ENCODE measurements around the gene PYCARD. TPM values are rescaled to one million over a fixed set of nuclear protein-coding genes. Genes with fewer than 3 reads are reported as not detected.

Gene PYCARD
- total and polyA plus RNA-seq, 2 experiments from 2014 or later = 53.1 to 54.0 TPM

DNA sequence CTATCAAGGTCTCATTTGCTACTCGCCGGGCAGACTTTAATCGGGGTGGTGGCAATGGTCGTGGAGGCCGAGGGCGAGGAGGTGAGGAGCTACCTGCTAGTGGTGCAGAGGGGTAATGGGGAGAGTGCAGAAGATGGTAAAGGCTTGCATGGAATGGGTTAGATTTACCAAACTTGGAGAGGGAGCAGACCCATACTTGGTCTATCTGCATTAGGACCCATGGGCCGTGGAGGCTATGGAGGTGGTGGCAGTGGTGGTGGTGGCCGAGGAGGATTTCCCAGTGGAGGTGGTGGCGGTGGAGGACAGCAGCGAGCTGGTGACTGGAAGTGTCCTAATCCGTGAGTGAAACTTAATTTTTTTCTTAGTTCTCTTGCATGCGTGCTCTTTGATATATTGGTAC is 12.5 kb downstream of the PYCARD start:
- no peak overlapping the region for H3K4me2 ChIP-seq
- peaks cover 86% of the 10 kb centered on the region for H4K20me1 ChIP-seq (replicated peaks; ENCODE audit: insufficient read depth)
- peaks cover 88% of the 10 kb centered on the region for H3F3A ChIP-seq (replicated peaks; ENCODE audit: low read depth)
- H3K9me3 Mint-ChIP-seq = no peaks in the 10 kb centered on the region
- peaks cover 79% of the 10 kb centered on the region for H3K79me2 ChIP-seq (replicated peaks; ENCODE audit: insufficient read depth)
- H3K27ac ChIP-seq (ENCODE audit: low read depth) = 0 out of 2 replicates have a peak overlapping the region, but pooled peaks have one; percentile 50
- H3K27me3 Mint-ChIP-seq (ENCODE audit: insufficient read depth, low read depth, poor library complexity) = peaks cover 13% of the 10 kb centered on the region
- peaks cover 100% of the 10 kb centered on the region for H3K36me3 Mint-ChIP-seq (ENCODE audit: low read depth)
- DNase-seq (ENCODE audit: low spot score) (no peak), ATAC-seq (no peak)
- H2AFZ ChIP-seq = no peak overlapping the region
- H3K36me3 ChIP-seq (ENCODE audit: insufficient read depth) = peaks cover 99% of the 10 kb centered on the region
- no peaks in the 10 kb centered on the region for H3K4me1 ChIP-seq (ENCODE audit: insufficient read depth)
- no peaks in the 10 kb centered on the region for H3K27me3 ChIP-seq (ENCODE audit: insufficient read depth)
- TF ChIP-seq ZNF331 (CRISPR knock-in tag; IDR thresholded peaks at IDR 0.05; ENCODE audit: low read depth) (no peak), STAT1 (IDR thresholded peaks at IDR 0.05; ENCODE audit: unreplicated experiment) (no peak), CREB1 (CRISPR knock-in tag; IDR thresholded peaks at IDR 0.05; ENCODE audit: low read depth) (no peak), EZH2phosphoT487 (IDR thresholded peaks at IDR 0.05; ENCODE audit: unreplicated experiment) (no peak), EZH2 (IDR thresholded peaks at IDR 0.05; ENCODE audit: low read depth, unreplicated experiment) (no peak), POLR2AphosphoS5 (IDR thresholded peaks at IDR 0.05; ENCODE audit: low read depth) (no peak), NANOG (IDR thresholded peaks at IDR 0.05; ENCODE audit: borderline replicate concordance) (no peak), JUNB (IDR thresholded peaks at IDR 0.05; ENCODE audit: unreplicated experiment) (no peak), ZNF114 (CRISPR knock-in tag; IDR thresholded peaks at IDR 0.05) (no peak)
- TF ChIP-seq, protein P1, sequence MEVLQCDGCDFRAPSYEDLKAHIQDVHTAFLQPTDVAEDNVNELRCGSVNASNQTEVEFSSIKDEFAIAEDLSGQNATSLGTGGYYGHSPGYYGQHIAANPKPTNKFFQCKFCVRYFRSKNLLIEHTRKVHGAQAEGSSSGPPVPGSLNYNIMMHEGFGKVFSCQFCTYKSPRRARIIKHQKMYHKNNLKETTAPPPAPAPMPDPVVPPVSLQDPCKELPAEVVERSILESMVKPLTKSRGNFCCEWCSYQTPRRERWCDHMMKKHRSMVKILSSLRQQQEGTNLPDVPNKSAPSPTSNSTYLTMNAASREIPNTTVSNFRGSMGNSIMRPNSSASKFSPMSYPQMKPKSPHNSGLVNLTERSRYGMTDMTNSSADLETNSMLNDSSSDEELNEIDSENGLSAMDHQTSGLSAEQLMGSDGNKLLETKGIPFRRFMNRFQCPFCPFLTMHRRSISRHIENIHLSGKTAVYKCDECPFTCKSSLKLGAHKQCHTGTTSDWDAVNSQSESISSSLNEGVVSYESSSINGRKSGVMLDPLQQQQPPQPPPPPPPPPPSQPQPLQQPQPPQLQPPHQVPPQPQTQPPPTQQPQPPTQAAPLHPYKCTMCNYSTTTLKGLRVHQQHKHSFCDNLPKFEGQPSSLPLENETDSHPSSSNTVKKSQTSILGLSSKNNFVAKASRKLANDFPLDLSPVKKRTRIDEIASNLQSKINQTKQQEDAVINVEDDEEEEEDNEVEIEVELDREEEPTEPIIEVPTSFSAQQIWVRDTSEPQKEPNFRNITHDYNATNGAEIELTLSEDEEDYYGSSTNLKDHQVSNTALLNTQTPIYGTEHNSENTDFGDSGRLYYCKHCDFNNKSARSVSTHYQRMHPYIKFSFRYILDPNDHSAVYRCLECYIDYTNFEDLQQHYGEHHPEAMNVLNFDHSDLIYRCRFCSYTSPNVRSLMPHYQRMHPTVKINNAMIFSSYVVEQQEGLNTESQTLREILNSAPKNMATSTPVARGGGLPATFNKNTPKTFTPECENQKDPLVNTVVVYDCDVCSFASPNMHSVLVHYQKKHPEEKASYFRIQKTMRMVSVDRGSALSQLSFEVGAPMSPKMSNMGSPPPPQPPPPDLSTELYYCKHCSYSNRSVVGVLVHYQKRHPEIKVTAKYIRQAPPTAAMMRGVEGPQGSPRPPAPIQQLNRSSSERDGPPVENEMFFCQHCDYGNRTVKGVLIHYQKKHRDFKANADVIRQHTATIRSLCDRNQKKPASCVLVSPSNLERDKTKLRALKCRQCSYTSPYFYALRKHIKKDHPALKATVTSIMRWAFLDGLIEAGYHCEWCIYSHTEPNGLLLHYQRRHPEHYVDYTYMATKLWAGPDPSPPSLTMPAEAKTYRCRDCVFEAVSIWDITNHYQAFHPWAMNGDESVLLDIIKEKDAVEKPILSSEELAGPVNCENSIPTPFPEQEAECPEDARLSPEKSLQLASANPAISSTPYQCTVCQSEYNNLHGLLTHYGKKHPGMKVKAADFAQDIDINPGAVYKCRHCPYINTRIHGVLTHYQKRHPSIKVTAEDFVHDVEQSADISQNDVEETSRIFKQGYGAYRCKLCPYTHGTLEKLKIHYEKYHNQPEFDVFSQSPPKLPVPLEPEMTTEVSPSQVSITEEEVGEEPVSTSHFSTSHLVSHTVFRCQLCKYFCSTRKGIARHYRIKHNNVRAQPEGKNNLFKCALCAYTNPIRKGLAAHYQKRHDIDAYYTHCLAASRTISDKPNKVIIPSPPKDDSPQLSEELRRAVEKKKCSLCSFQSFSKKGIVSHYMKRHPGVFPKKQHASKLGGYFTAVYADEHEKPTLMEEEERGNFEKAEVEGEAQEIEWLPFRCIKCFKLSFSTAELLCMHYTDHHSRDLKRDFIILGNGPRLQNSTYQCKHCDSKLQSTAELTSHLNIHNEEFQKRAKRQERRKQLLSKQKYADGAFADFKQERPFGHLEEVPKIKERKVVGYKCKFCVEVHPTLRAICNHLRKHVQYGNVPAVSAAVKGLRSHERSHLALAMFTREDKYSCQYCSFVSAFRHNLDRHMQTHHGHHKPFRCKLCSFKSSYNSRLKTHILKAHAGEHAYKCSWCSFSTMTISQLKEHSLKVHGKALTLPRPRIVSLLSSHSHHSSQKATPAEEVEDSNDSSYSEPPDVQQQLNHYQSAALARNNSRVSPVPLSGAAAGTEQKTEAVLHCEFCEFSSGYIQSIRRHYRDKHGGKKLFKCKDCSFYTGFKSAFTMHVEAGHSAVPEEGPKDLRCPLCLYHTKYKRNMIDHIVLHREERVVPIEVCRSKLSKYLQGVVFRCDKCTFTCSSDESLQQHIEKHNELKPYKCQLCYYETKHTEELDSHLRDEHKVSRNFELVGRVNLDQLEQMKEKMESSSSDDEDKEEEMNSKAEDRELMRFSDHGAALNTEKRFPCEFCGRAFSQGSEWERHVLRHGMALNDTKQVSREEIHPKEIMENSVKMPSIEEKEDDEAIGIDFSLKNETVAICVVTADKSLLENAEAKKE (CRISPR knock-in tag; IDR thresholded peaks at IDR 0.05) = no peak
- TF ChIP-seq, protein P2, sequence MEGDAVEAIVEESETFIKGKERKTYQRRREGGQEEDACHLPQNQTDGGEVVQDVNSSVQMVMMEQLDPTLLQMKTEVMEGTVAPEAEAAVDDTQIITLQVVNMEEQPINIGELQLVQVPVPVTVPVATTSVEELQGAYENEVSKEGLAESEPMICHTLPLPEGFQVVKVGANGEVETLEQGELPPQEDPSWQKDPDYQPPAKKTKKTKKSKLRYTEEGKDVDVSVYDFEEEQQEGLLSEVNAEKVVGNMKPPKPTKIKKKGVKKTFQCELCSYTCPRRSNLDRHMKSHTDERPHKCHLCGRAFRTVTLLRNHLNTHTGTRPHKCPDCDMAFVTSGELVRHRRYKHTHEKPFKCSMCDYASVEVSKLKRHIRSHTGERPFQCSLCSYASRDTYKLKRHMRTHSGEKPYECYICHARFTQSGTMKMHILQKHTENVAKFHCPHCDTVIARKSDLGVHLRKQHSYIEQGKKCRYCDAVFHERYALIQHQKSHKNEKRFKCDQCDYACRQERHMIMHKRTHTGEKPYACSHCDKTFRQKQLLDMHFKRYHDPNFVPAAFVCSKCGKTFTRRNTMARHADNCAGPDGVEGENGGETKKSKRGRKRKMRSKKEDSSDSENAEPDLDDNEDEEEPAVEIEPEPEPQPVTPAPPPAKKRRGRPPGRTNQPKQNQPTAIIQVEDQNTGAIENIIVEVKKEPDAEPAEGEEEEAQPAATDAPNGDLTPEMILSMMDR (conservative IDR thresholded peaks at IDR 0.05; ENCODE audit: low read depth in 2 of 2) = no peak
- TF ChIP-seq, protein P3, sequence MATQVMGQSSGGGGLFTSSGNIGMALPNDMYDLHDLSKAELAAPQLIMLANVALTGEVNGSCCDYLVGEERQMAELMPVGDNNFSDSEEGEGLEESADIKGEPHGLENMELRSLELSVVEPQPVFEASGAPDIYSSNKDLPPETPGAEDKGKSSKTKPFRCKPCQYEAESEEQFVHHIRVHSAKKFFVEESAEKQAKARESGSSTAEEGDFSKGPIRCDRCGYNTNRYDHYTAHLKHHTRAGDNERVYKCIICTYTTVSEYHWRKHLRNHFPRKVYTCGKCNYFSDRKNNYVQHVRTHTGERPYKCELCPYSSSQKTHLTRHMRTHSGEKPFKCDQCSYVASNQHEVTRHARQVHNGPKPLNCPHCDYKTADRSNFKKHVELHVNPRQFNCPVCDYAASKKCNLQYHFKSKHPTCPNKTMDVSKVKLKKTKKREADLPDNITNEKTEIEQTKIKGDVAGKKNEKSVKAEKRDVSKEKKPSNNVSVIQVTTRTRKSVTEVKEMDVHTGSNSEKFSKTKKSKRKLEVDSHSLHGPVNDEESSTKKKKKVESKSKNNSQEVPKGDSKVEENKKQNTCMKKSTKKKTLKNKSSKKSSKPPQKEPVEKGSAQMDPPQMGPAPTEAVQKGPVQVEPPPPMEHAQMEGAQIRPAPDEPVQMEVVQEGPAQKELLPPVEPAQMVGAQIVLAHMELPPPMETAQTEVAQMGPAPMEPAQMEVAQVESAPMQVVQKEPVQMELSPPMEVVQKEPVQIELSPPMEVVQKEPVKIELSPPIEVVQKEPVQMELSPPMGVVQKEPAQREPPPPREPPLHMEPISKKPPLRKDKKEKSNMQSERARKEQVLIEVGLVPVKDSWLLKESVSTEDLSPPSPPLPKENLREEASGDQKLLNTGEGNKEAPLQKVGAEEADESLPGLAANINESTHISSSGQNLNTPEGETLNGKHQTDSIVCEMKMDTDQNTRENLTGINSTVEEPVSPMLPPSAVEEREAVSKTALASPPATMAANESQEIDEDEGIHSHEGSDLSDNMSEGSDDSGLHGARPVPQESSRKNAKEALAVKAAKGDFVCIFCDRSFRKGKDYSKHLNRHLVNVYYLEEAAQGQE (IDR thresholded peaks at IDR 0.05; ENCODE audit: unreplicated experiment) = no peak
- TF ChIP-seq, protein P4, sequence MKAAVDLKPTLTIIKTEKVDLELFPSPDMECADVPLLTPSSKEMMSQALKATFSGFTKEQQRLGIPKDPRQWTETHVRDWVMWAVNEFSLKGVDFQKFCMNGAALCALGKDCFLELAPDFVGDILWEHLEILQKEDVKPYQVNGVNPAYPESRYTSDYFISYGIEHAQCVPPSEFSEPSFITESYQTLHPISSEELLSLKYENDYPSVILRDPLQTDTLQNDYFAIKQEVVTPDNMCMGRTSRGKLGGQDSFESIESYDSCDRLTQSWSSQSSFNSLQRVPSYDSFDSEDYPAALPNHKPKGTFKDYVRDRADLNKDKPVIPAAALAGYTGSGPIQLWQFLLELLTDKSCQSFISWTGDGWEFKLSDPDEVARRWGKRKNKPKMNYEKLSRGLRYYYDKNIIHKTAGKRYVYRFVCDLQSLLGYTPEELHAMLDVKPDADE (IDR thresholded peaks at IDR 0.05) = no peak
- peaks cover 16% of the 10 kb centered on the region for H3K4me1 Mint-ChIP-seq
- H3K9me2 ChIP-seq (ENCODE audit: insufficient read depth) = no peaks in the 10 kb centered on the region
- no peak overlapping the region for H3K4me3 ChIP-seq
- no peak overlapping the region; the same call in 2 of the 3 replicates for H3K4me3 Mint-ChIP-seq
- H3K27ac Mint-ChIP-seq = peak overlapping the region; percentile 26; the same call in 1 of the 2 replicates

Measured in GM23338 (cell line).